ENCODE measurements around the gene CBX4.

Gene CBX4

DNA sequence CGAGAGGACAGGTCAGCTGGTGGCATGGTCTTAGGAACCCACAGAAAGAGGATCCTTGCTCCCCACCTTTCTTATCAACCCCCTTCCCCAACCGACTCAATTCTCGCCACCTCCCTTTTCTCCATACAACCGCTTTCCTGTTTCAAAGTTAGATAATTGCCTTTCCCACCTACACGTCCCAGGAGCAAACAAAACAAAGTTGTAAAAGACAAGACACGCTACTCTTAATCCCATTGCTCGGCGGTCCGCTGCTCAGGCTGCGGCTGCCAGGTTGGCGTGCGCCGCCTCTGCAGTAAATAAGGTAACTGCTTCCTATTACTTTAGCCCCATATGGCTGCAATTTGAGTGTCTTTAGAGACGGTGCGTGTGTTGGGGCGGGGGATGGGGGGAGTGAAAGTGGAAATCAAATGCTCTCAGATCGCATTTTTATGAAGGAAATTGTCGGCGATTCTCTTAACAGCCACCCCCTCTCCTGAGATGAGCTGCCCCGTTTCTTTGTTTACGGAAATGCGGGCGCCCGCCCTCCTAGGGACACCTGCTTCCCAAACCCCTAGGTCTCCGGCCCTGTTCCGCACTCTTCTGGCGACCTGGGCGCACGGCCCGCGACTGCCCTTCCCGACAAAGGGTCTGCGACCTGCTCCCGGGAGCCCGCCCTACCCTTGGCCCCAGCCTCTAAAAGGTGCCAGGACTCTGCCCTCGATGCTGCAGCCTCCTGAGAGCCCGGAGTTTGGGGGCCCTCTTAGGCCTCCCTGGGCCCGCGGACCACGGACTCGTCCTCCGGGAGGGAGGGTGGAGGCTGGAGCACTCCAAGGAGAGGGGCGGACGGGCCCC lies 38.7 kb downstream of the CBX4 start (continued):
- TF ChIP-seq ZNF221 (tag by site-specific recombination; IDR thresholded peaks at IDR 0.05; ENCODE audit: borderline replicate concordance) (no peak), ZNF416 (tag by site-specific recombination; IDR thresholded peaks at IDR 0.05) (no peak), ZNF544 (tag by site-specific recombination; IDR thresholded peaks at IDR 0.05) (no peak), PRDM6 (tag by site-specific recombination; IDR thresholded peaks at IDR 0.05) (no peak), ZNF692 (tag by site-specific recombination; IDR thresholded peaks at IDR 0.05) (no peak; the same call in 1 of the 2 replicates), TRIM28 (IDR thresholded peaks at IDR 0.05; ENCODE audit: borderline replicate concordance, low read length) (peak; percentile 65), ZNF707 (tag by site-specific recombination; IDR thresholded peaks at IDR 0.05) (no peak), ZNF18 (tag by site-specific recombination; IDR thresholded peaks at IDR 0.05) (no peak), ZNF155 (tag by site-specific recombination; IDR thresholded peaks at IDR 0.05) (no peak), ZNF530 (tag by site-specific recombination; IDR thresholded peaks at IDR 0.05; ENCODE audit: low read depth) (no peak), ZNF248 (tag by site-specific recombination; IDR thresholded peaks at IDR 0.05) (no peak), EGR2 (tag by site-specific recombination; IDR thresholded peaks at IDR 0.05; ENCODE audit: low read depth) (peak; percentile 86), KLF8 (tag by site-specific recombination; IDR thresholded peaks at IDR 0.05) (peak; percentile 52), FEZF1 (tag by site-specific recombination; IDR thresholded peaks at IDR 0.05) (peak; percentile 86), ZNF280D (tag by site-specific recombination; IDR thresholded peaks at IDR 0.05) (no peak), ZNF555 (tag by site-specific recombination; conservative IDR thresholded peaks at IDR 0.05) (no peak), ZIC2 (tag by site-specific recombination; IDR thresholded peaks at IDR 0.05) (0 out of 2 replicates have a peak, but pooled peaks have one; percentile 6), ZBTB49 (tag by site-specific recombination; IDR thresholded peaks at IDR 0.05; ENCODE audit: low read depth) (no peak), ZBTB20 (tag by site-specific recombination; IDR thresholded peaks at IDR 0.05) (peak; percentile 90), ZNF16 (tag by site-specific recombination; IDR thresholded peaks at IDR 0.05; ENCODE audit: low read depth) (no peak), ZNF324 (tag by site-specific recombination; IDR thresholded peaks at IDR 0.05) (0 out of 2 replicates have a peak, but pooled peaks have one; percentile 25), RBAK (tag by site-specific recombination; IDR thresholded peaks at IDR 0.05) (no peak), ZNF701 (tag by site-specific recombination; IDR thresholded peaks at IDR 0.05) (no peak)
- TF ChIP-seq, protein P1, sequence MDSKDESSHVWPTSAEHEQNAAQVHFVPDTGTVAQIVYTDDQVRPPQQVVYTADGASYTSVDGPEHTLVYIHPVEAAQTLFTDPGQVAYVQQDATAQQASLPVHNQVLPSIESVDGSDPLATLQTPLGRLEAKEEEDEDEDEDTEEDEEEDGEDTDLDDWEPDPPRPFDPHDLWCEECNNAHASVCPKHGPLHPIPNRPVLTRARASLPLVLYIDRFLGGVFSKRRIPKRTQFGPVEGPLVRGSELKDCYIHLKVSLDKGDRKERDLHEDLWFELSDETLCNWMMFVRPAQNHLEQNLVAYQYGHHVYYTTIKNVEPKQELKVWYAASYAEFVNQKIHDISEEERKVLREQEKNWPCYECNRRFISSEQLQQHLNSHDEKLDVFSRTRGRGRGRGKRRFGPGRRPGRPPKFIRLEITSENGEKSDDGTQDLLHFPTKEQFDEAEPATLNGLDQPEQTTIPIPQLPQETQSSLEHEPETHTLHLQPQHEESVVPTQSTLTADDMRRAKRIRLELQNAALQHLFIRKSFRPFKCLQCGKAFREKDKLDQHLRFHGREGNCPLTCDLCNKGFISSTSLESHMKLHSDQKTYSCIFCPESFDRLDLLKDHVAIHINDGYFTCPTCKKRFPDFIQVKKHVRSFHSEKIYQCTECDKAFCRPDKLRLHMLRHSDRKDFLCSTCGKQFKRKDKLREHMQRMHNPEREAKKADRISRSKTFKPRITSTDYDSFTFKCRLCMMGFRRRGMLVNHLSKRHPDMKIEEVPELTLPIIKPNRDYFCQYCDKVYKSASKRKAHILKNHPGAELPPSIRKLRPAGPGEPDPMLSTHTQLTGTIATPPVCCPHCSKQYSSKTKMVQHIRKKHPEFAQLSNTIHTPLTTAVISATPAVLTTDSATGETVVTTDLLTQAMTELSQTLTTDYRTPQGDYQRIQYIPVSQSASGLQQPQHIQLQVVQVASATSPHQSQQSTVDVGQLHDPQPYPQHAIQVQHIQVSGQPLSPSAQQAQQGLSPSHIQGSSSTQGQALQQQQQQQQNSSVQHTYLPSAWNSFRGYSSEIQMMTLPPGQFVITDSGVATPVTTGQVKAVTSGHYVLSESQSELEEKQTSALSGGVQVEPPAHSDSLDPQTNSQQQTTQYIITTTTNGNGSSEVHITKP (tag by site-specific recombination; IDR thresholded peaks at IDR 0.05), result peak; percentile 97
